ENCODE measurements around the gene CIC. TPM values are rescaled to one million over a fixed set of nuclear protein-coding genes. Genes with fewer than 3 reads are reported as not detected.
A peak's percentile ranks its signal among the peaks of the same experiment; 100 is the strongest.

CIC gene
- total and polyA plus RNA-seq, 10 of the 15 experiments (the other 5 are each of a cell fraction or from before 2014, with no cell fraction given): 0.18 to 50.6 (median 7.1) TPM

GRCh38 chr19:42251572-42252358 is 17.3 kb upstream of the CIC start:
- WGBS (ENCODE audit: insufficient coverage, insufficient replicate concordance, low lambda C conversion rate, missing lambda C conversion rate): 95% methylated on average over 4 of the region's 4 CpGs
- intact Hi-C loops (cut with micrococcal nuclease; ENCODE audit: unreplicated experiment): no loop called here
- ChIA-PET RAD21 (ENCODE audit: unreplicated experiment) (interaction anchor here (1.9 kb wide), 1 partner anchor 28 kb away, joined by 5 read pairs; no protein-coding TSS in a partner anchor), POLR2A (interaction anchor here (0.5 to 1.8 kb wide), 5 partner anchors 9 to 56 kb away, joined by 3 to 13 read pairs (median 5); partner anchors contain the start of genes CIC and GSK3A), CTCF (interaction anchor here (0.6 to 2.3 kb wide), 5 partner anchors 9 to 47 kb away, joined by 3 to 19 read pairs (median 4); partner anchors contain the start of genes CIC and GSK3A), SMC1A (ENCODE audit: uncharacterized antibody, unreplicated experiment) (interaction anchor here (1.3 to 1.9 kb wide), 3 partner anchors 19 to 30 kb away, joined by 3 to 13 read pairs (median 5); no protein-coding TSS in a partner anchor)
- in situ Hi-C loops (cut with MboI): no loop called here
- H3K4me1 ChIP-seq (ENCODE audit: control insufficient read depth, insufficient read depth, low read length): peaks cover 16% of the 10 kb centered on the region
- no peaks in the 10 kb centered on the region for H3K9me3 ChIP-seq (replicated peaks; ENCODE audit: control insufficient read depth, insufficient read depth, low read length)
- TF ChIP-seq REST (IDR thresholded peaks at IDR 0.05; ENCODE audit: low read depth, low read length): no peak
- no peak for TF ChIP-seq MYB (IDR thresholded peaks at IDR 0.05; ENCODE audit: borderline replicate concordance, low read depth, low read length)
- DNase-seq (ENCODE audit: low read depth, low spot score) (no peak), FAIRE-seq (no peak), ATAC-seq (no peak)
- no TSS peak for BruUV-seq (replicated peaks)
- H3K4me2 ChIP-seq (ENCODE audit: control insufficient read depth, insufficient read depth): peak overlapping the region; percentile 91
- H3K79me2 ChIP-seq (ENCODE audit: control insufficient read depth, insufficient read depth, low read length): peaks cover 43% of the 10 kb centered on the region
- H3K4me3 ChIP-seq: peak overlapping the region; percentile 99; the same call in 1 of the 2 replicates
- H4K20me1 ChIP-seq (ENCODE audit: control insufficient read depth, insufficient read depth): no peaks in the 10 kb centered on the region
- H3K27me3 ChIP-seq (replicated peaks in 1 of 2; ENCODE audit: control insufficient read depth in 2 of 2, insufficient read depth in 2 of 2, low read length in 1 of 2): no peaks in the 10 kb centered on the region
- peaks cover 0 to 7% of the 10 kb centered on the region in 2 experiments; a peak in 2 of 4 replicates for H3K36me3 ChIP-seq (ENCODE audit: control insufficient read depth in 2 of 2, insufficient read depth in 2 of 2, low read length in 1 of 2)
- H3K9ac ChIP-seq (ENCODE audit: control insufficient read depth, insufficient read depth, low read length): peak overlapping the region; percentile 77
- H2AFZ ChIP-seq (ENCODE audit: control insufficient read depth, low read depth, low read length): no peak overlapping the region
- peak overlapping the region; percentile 18; the same call in 1 of the 2 replicates for H3K27ac ChIP-seq (ENCODE audit: control insufficient read depth, insufficient read depth)

Data from GM12878 (cell line).